DND-41 (cell line): ENCODE measurements around the gene NAA15.
A peak's percentile ranks its signal among the peaks of the same experiment; 100 is the strongest.

Experiments
- CTCF ChIP-seq: IDR thresholded peaks from 2 replicates; pipeline ENCODE4 v1.5.1; 2012; ENCODE audit warnings: borderline replicate concordance, low read length, moderate library complexity, mild to moderate bottlenecking; ENCODE audit not compliant: poor library complexity, severe bottlenecking; ENCODE audit errors: extremely low read depth
- EZH2 ChIP-seq: IDR thresholded peaks from 3 replicates; pipeline ENCODE4 v1.6.1; 2012; ENCODE audit warnings: borderline replicate concordance, low read depth, mild to moderate bottlenecking, moderate library complexity, low read length, inconsistent platforms; ENCODE audit not compliant: severe bottlenecking

GRCh38 chr4:139295206-139295941 lies 5.9 kb upstream of the NAA15 start:
- TF ChIP-seq CTCF (peak; percentile 98), EZH2 (no peak)
